ENCODE results near the gene TMEM219.

TMEM219 gene

DNA sequence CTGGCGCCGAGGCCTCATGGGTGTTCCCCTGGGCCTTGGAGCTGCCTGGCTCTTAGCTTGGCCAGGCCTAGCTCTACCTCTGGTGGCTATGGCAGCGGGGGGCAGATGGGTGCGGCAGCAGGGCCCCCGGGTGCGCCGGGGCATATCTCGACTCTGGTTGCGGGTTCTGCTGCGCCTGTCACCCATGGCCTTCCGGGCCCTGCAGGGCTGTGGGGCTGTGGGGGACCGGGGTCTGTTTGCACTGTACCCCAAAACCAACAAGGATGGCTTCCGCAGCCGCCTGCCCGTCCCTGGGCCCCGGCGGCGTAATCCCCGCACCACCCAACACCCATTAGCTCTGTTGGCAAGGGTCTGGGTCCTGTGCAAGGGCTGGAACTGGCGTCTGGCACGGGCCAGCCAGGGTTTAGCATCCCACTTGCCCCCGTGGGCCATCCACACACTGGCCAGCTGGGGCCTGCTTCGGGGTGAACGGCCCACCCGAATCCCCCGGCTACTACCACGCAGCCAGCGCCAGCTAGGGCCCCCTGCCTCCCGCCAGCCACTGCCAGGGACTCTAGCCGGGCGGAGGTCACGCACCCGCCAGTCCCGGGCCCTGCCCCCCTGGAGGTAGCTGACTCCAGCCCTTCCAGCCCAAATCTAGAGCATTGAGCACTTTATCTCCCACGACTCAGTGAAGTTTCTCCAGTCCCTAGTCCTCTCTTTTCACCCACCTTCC, 25.6 kb downstream of the TMEM219 start:
- no peak for DNase-seq (ENCODE audit: low read depth)
- H3K4me3 ChIP-seq (ENCODE audit: low read depth, low read length): no peak overlapping the region
- TF ChIP-seq CTCF (IDR thresholded peaks at IDR 0.05; ENCODE audit: insufficient read depth, low read depth, low read length, missing control alignments): no peak

GRCh38 chr16:29988346-29989075, 26.6 kb downstream of the TMEM219 start:
- no peak for TF ChIP-seq CTCF (IDR thresholded peaks at IDR 0.05; ENCODE audit: insufficient read depth, low read depth, low read length, missing control alignments)
- no peak for DNase-seq (ENCODE audit: low read depth)

GRCh38 chr16:29989111-29989858, 27.4 kb downstream of the TMEM219 start:
- no peak for DNase-seq (ENCODE audit: low read depth)
- no peak for TF ChIP-seq CTCF (IDR thresholded peaks at IDR 0.05; ENCODE audit: insufficient read depth, low read depth, low read length, missing control alignments)
- no peak overlapping the region for H3K4me3 ChIP-seq (ENCODE audit: low read depth, low read length)

More at GRCh38 chr16:29988346-29989075, 26.6 kb downstream of the TMEM219 start:
- no peak overlapping the region for H3K4me3 ChIP-seq (ENCODE audit: low read depth, low read length)

GRCh38 chr16:29990034-29990433, 28.2 kb downstream of the TMEM219 start:
- no peak for DNase-seq (ENCODE audit: low read depth)
- TF ChIP-seq CTCF (IDR thresholded peaks at IDR 0.05; ENCODE audit: insufficient read depth, low read depth, low read length, missing control alignments): no peak
- no peak overlapping the region for H3K4me3 ChIP-seq (ENCODE audit: low read depth, low read length)

GRCh38 chr16:29990883-29991570, 29.1 kb downstream of the TMEM219 start:
- no peak for TF ChIP-seq CTCF (IDR thresholded peaks at IDR 0.05; ENCODE audit: insufficient read depth, low read depth, low read length, missing control alignments)
- DNase-seq (ENCODE audit: low read depth): no peak
- H3K4me3 ChIP-seq (ENCODE audit: low read depth, low read length): no peak overlapping the region

DNA sequence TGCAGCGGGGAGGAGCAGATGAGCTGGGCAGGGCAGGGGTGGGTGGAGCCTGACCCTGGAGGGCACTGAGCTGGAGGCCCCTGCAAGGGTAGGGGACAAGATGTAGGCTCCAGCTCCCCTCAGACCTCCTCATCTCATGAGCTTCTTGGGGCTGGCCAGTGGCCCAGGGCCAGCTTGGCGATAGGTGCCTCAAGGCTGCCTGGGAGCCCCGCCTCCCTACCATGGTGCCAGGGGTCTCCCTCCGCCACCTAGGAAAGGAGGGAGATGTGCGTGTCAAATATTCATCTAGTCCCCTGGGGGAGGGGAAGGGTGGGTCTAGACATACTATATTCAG, 29.7 kb downstream of the TMEM219 start:
- no peak for DNase-seq (ENCODE audit: low read depth)
- TF ChIP-seq CTCF (IDR thresholded peaks at IDR 0.05; ENCODE audit: insufficient read depth, low read depth, low read length, missing control alignments): no peak

More for the DNA sequence above, 29.7 kb downstream of the TMEM219 start:
- no peak overlapping the region for H3K4me3 ChIP-seq (ENCODE audit: low read depth, low read length)
